Epithelial cell of esophagus (primary cell): ENCODE data around the gene DIAPH2.

Experiments used
- DNase-seq: peaks from one replicate; pipeline ENCODE4 v3.0.0; 2010; ENCODE audit warnings: low read depth
- H3K4me3 ChIP-seq: 2 replicates; pipeline ENCODE4 v1.5.1; 2011; ENCODE audit warnings: mild to moderate bottlenecking, low read length, control low read depth
- TF ChIP-seq, protein P1 (sequence below): IDR thresholded peaks from 2 replicates; pipeline ENCODE4 v1.5.1; 2011; ENCODE audit warnings: low read depth, mild to moderate bottlenecking, low read length, control low read depth, inconsistent platforms; ENCODE audit not compliant: insufficient read depth; ENCODE audit errors: missing control alignments

Gene DIAPH2

DNA sequence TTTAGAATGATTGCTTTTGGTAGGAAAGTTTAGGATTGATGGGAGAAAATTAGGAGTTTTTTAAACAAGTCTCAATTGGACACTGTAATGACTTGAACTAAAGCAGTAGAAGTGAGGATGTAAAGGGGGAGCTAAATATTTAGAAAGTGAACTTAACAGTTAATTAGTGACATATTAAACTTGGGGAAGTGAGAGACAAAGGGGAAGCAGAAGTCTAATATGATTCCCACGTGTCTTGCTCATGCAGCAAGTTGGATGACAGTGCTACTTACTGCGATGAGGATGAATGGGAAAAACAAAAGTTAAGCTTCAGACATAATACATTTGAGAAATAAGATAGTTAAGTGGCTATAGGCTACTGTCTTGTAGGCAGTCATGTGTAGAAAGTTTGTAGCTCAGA lies 309.5 kb downstream of the DIAPH2 start:
- no peak for DNase-seq
- TF ChIP-seq, protein P1, sequence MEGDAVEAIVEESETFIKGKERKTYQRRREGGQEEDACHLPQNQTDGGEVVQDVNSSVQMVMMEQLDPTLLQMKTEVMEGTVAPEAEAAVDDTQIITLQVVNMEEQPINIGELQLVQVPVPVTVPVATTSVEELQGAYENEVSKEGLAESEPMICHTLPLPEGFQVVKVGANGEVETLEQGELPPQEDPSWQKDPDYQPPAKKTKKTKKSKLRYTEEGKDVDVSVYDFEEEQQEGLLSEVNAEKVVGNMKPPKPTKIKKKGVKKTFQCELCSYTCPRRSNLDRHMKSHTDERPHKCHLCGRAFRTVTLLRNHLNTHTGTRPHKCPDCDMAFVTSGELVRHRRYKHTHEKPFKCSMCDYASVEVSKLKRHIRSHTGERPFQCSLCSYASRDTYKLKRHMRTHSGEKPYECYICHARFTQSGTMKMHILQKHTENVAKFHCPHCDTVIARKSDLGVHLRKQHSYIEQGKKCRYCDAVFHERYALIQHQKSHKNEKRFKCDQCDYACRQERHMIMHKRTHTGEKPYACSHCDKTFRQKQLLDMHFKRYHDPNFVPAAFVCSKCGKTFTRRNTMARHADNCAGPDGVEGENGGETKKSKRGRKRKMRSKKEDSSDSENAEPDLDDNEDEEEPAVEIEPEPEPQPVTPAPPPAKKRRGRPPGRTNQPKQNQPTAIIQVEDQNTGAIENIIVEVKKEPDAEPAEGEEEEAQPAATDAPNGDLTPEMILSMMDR = no peak

DNA sequence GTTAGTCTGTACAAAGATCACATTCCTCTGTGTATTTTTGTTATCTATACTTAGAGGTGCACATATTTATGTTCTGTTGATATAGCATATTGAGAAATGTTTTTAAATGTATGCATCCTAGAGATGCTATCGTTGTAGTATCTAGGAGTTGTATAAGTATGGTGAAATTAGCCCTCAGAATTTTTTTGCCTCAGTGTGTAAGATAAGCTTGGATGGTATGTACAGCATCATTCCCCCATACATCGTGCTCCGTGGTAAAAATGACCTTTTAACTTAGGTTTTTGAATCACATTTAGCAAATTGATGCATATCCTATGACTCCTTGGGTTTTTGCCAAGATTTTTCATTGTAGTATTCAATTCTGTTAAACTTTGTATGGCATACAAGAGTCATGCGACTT lies 312.6 kb downstream of the DIAPH2 start:
- TF ChIP-seq, protein P1 = no peak
- H3K4me3 ChIP-seq = no peak overlapping the region
- no peak for DNase-seq

More for the DNA sequence above, 309.5 kb downstream of the DIAPH2 start:
- no peak overlapping the region for H3K4me3 ChIP-seq

DNA sequence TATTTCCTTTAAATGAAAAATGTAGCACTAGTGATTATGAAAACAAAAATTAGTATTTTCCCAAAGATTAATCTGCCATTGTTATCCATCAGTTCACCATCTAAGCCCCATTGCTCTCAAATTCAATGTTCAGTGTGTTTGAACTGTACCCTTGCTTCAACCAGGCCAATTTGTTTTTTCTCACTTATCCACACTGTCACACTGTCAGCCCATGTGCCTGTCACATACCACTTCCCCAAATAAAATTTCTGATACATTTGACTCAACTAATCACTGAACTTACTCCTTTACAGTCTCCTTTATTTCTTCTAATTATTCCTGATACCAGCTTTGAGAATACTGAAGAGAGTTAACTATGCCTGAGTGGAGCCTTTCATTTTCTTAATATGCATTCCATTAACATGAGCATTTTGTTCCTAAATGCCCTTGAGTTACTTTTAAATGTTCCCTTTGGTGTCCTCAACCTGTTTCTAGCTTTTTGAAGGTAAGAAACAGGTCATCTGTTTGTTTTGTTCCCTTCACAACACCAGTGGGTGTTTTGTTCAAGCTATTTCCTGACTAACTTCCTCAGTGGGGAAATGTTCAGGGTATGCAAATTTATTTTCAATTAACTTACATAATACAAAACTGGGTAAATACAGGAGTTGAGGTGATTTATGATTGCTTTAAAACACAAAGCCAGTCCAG lies 316.2 kb downstream of the DIAPH2 start:
- H3K4me3 ChIP-seq = no peak overlapping the region
- no peak for DNase-seq
- TF ChIP-seq, protein P1 = no peak

DNA sequence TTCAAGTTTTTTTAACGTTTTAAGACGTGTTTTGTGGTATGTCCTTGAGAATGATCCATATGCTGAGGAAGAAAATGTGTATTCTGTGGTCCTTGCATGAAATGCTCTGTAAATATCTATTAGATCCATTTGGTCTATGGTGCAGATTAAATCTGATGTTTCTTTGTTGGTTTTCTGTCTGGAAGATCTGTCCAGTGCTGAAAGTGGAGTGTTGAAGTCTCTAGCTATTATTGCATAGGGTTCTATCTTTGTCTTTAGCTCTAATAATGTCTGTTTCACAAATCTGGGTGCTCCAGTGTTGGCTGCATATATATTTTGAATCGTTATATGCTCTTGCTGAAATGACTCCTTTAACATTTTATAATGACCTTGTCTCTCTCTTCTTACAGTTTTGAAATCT lies 321.5 kb downstream of the DIAPH2 start:
- TF ChIP-seq, protein P1 = no peak
- no peak overlapping the region for H3K4me3 ChIP-seq
- DNase-seq = no peak

DNA sequence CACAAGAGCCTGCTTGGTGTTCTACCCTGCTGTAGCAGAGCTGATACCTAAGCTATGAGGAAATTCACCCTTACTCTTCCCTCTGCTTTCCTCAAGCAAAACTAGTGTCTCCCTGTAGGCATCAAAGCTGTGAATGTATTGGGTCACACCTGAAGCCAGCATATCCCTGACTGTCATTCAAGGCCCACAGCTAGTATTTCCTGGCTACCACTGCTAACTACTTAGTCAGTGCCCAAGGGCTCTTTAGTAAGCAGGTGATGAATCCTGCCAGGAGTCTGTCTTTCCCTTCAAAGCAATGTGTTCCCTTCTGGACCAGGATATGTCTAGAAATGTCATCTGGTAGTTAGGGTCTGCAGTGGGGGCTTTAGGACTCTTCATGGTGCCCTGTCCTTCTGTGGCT lies 324.7 kb downstream of the DIAPH2 start:
- TF ChIP-seq, protein P1 = no peak
- DNase-seq = peak; percentile 62
- no peak overlapping the region for H3K4me3 ChIP-seq

DNA sequence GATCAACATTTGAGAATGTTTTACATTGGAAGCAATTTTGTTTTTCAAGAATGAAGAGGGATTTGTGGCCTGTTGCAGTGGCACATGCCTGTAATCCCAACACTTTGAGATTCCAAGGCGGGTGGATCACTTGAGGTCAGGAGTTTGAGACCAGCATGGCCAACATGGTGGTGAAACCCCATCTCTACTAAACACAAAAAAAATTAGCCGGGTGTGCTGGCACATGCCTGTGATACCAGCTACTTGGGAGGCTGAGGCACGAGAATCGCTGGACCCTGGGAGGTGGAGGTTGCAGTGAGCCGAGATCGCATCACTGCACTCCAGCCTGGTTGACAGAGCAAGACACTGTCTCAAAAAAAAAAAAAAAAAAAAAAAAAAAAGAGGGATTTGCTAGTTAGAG lies 326.9 kb downstream of the DIAPH2 start:
- TF ChIP-seq, protein P1 = no peak
- H3K4me3 ChIP-seq = no peak overlapping the region
- DNase-seq = no peak

DNA sequence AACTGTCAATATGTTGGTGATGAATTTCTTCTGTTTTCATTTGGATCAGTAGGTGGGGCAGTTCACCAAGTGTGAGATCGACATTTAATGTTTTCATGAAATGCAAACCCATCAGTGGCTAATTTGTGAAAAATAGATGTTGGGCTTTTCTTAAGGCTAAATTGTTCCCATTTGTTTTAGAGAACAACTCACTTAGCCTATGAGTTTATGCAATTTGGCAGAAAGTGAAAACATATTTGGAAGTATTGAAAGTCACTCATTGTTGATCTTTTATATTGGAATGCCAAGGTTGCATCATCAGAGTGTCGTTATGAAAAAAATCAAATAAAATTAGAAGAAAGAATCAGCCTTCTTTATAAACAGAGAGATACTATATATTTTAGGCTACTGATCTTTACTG lies 331.5 kb downstream of the DIAPH2 start:
- H3K4me3 ChIP-seq = no peak overlapping the region
- DNase-seq = no peak
- TF ChIP-seq, protein P1 = no peak
